GM18873 (cell line): ENCODE results near the gene MCTP2.

Experiments
- ATAC-seq: cut with Tn5 transposase; IDR thresholded peaks from one replicate; pipeline ENCODE4 v1.9.1; 2021; ENCODE audit warnings: mild to moderate bottlenecking, moderate library complexity, moderate number of reproducible peaks; ENCODE audit not compliant: unreplicated experiment, low FRiP score

The MCTP2 gene

DNA sequence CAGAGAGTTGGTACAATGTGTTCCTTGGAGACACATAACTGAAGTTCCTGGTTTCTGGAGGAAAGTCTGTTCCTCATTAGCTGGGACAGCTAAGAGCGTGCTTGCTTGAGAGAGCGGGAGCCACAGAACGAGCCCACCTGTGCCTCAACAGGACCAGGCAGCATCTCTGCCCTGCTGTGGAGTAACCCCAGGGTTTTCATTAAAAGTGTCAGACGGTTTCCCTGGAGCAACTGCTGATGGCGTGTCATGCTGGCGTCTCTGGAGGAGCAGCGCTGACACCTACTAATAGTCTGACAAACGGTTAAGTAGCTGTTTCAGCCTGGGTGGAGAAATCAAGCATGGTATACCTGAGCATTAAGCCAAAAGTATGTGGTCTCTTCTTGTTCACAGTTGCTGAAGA is 150.0 kb downstream of the MCTP2 start:
- ATAC-seq, result no peak

DNA sequence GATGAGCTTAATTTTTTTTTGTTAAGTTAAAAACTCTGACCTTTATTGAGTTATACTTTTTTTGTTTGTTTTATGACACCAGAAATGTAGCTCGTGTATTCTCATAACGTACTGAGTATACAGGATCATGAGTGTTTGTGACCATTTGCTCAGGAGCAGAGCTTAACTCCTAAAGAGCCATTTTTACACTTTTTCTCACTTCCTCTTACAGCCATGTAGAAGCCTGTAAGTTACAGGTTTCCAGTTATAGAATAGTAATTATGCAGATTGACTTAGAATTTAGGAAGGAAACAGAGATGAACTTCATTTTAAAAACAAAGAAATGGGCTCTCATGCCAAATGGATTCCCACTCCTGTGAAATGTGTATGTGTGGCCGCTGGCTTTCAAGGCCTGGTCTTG is 151.7 kb downstream of the MCTP2 start:
- no peak for ATAC-seq

DNA sequence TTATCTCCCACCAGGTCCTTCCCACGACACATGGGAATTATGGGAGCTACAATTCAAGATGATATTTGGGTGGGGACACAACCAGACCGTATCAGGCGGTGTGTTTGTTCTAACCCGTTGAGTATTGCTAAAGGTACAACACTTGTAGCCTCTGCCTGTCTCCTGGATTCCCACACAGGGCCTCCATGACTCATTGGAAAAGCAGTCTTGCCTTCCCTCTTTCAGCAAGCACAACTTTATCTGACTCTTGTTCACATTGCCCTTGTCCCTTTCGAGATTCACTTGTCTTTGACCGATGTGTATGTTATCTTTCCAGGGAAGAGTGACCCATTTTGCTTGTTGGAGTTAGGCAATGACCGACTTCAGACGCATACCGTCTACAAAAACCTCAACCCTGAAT is 152.3 kb downstream of the MCTP2 start:
- ATAC-seq, result no peak

DNA sequence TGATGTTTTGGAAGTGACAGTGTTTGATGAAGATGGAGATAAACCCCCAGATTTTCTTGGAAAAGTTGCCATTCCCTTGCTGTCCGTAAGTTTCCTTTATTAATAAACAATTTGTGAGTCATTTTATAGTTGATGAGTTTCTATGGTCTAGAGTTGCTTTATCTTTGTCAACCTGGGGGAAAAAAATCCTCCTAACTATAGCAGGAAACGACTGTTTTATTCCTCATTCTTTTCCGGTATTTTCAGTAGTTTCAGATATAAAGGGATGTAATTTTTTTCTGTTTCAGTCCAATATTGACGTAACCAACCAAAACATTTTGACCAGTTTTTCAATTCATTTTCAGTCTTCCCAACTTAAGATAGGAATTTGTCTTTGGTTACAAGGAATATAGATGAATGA is 154.1 kb downstream of the MCTP2 start:
- ATAC-seq, result no peak

DNA sequence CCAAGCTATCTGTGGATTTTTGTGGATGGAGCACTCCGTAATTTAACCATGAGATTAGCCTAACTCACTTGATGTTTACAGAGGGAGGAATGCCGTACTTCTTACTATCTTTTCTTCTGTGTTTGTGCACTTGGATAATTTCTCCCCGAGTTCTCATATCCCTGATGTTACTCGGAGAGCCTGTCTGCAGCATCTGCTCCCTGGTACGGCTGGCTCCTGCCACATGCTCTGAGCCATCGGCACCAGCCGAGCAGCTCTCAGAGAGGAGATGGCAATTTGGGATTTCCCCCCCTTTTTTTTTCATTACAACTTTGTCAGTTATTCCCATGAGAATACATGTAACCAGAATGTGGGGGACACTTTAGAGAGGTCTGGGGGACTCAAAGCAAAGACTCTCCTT is 155.0 kb downstream of the MCTP2 start:
- no peak for ATAC-seq

DNA sequence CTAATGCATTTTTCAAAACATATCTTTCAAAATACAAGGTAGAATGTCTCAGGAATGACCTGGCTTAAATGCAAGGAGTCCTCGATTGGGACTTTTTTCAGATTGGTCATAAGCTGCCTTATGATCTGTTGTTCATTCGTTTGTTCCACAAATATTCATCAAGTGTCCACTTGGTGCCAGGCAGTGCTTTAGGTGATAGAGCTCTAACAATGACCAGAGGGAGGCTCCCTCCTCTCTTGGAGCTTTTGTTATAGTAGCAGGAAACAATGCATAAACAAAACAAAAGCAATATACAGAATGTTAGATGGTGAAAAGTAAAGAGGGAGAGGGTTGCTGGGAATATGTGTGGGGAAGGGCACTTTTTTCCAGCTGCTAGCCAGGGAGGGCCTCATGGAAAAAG is 156.1 kb downstream of the MCTP2 start:
- ATAC-seq, result no peak

DNA sequence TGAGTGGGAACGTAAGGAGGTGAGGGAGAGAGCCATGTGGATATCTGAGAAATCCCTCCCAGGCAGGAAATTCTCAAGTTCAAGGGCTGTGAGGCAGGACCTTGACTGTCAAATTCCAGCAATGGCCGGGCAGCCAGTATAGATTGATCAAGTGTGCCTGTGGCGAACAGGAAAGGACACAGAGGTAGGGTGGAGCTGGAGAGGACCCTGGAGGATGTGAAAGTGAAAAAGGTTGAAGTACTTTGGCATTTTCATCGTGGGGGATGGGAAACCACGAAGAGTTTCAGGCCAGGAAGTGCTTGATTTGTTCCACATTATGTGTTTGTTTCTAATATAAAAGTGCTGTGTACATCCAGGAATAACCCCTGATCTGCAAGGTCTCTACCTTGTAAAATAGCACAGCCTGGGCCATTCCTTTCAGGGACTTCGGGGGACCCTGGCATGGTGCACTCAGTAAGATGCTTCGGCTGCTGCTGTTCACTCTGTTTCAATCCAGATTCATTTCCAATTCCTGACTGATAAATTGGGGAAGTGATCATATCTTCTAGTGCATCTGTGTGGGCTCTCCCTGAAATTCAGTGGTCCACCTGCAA is 156.6 kb downstream of the MCTP2 start:
- peak; percentile 49 for ATAC-seq

DNA sequence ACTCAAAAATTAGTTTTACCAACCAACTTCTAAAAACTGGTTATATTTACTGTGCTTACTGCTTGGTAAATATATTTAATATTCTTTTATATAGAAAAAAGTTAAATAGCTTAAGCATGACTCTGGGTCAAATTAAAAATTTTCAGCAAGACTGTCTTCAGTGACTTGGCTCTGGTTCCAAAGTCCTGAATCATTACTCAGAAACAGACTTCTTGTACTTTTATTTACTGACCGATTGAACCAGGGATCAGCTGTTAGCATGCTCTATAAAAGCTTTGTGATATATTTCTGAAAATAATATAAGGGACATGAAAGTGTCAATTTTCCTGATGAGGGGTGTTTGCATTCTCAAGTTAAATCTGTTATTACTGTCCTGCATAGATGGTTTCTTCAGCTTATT is 164.3 kb downstream of the MCTP2 start:
- no peak for ATAC-seq

DNA sequence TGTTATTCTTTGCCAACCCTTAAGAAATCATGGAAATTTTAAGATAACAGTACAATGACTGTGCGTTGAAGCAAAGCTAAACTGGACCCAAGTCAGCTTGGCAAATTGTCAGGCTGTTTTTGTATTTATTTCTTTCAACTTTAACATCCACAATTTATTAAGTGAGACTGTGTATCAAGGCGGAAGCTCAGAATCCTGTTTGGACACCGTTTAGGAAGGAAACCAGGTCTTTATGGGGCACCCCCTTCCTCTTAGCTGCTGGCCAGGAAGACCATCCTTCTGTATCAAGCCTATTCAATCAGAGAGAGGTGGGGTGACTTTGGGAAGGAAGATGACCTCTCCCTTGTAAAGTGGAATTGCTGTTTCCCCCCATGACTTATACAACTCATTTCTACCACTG is 166.0 kb downstream of the MCTP2 start:
- ATAC-seq, result no peak

DNA sequence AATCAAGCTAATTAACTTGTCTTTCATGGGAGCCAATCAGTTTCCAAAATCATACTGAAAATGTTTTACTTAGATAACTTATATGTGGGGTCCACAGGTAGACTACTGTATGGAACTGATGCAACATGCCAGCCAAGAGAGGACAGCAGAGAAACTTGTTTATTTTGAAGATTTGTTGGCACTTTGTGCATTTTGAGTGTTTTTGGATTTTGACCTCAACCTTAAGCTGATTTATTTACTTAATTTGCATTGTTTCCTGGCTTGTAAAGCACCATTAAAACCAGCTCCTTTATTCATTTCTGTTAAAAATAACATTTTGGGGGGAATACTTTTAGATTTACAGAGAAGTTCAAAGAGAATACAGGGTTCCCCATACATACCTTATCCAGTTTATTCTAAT is 166.6 kb downstream of the MCTP2 start:
- no peak for ATAC-seq

DNA sequence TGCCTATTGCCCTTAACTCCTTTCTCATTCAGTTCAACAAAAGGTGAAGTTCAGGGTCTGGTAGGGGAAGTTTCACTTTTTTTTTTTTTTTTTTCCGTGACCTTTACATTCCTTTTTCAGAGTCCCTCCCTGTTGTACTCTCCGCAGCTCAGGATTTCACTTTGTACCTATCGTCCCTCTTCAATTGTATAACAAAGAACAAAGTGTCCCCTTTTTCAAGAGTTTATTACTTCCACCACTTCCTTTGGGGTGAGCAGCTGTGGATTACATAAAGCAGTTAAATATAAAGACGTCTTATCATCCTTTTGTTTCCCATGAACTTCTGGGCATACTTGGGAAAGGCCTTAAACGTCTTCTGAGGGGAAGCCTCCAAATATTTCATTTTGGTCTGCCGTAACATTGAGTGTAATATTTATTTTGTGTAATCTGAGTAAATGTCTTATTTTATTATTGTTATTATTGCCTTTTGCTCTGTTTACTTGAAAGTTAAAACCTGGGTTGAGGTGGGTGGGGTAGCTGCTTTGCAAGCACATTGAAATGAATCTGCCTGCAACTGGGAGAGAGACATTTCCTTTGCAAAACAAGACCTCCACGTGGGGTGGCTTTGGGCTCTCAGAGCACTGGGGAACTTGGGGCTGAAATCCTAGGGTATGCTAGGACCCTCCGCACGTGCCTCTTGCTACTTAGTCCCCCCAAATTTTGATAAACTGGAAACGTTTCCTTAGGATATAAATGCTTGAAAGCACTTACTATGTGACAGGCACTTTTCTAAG is 169.4 kb downstream of the MCTP2 start:
- no peak for ATAC-seq

DNA sequence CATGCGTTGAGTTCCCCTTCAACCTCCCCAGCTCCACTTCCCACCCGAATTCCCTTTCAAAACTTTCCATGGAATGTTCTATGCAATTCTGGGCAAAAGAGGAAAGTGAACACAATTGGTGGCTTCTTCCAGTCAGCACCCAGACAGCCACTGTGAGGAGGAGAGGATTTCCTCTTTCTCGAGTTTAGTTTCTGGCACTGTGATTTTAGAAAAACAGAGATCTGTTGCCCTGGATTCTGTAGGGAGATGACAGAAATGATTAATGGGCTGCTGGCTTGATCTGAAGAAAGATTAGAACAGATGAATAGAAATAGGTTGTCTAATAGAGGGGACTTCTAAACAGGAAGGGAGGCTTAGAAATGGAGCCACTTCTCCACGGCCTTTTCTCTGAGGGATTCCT is 172.0 kb downstream of the MCTP2 start:
- ATAC-seq, result no peak

DNA sequence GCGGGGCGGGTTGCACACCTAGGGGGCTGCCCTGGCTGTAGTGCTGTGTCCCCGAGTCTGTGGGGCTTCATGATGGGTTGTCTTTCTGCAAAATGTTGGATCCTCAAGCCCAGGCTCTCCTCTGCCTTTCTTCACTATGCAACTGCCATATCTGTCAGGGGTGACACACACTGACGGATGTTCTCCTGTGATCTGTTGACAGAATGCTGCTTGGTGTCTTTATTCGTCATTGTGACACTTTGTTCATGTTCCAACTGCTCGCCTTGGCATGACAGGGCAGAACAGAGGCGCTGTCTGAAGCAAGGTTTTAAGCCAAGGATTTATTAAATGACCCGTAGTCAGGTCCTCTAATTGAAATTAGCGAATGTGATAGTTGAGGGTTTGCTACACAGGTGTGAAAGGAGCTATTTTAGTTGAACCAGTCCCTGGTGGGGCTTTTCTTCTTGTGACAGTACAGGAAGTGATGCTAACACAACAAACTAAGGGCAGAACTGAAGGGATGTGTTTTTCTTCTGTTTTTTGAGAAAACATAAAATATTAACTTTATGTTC is 173.4 kb downstream of the MCTP2 start:
- ATAC-seq, result no peak

DNA sequence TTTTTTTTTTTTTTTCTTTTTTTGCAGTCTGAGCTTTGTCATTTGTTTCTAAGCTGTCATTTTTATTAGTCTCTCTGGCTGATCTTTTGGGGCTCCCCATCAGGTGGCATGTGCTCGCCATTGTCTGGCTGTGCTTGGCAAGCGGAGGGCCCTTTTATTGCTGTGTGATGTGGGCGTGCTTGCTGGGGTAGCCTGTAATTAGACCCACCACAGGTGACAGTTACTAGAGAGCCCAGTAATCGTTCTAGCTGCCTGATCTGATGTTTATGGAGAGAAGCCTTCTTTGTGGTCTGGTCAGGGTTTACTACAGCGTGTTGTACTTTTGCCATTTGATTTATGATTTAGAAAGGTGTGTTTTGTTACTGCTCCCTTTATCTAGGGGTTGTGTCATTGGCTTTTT is 179.9 kb downstream of the MCTP2 start:
- no peak for ATAC-seq

DNA sequence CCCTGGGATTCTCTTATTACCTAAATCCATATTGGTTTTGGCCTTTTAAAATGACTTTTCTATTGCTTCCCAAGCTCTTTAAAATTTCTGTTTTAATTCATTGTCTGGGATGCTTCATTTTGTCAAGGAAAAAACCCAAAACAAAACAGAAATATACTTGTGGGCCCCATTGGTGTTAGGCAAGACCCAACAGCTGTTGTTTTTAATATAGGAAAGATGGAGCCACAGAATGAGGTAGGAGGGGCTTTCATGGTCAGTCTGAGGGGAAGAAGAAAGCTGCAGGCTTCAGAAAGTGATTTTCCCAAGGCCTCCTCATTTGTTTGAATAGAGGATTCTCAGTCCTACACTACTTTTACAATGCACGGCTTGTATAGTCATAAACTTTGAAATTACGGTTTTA is 180.5 kb downstream of the MCTP2 start:
- no peak for ATAC-seq

DNA sequence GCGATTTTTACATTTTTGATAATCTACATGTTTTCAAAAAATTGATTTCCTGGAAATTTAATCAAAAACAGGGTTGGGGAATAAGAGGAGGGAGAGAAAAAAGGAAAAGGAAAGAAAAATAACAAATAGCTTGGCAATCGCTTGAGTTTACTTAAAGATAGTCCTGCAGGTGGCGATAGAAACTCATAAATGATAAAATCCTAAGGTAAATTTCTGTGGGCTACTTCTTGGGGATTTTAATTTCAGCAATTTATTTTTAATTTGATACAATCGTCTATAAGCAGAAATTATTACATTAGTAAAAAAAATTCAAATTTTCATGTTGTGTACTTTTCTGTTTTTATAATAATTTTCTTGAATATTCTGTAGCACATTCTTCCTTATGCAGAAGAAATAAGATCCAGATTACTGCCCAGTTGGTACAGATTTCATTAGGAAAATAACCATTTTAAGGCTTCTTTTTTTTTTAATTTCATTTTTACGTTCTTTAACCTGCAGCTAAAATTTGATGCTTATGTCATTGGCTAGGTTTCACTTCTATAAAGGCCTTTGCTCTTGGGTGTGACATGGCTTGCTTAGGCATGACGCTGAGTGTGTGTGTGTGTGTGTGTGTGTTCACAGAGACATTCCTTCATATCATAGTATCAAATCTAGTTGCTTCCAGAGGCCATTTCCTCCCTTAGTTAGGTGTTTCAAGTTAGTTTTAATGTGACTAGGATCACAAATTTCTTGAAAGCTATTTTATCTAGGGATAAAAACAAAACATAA is 181.8 kb downstream of the MCTP2 start:
- ATAC-seq, result no peak

DNA sequence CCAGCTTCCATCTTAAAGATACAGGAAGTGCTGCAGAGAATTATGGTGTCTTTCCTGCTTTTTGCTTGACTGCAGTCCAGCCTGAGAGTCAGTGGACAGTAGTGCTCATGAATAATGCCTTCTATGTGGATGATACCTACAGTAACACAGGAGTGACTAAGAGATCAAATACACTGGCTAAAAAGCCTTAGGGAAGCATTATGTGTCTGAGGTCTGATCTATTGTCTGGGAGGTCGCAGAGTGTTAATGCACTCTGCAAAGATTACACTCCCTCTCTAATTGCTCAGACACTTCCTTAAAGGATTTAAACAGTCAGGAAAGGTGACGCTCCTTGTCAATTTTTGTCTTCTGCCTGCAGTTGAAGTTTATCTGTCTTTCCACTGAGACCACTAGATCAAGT is 183.6 kb downstream of the MCTP2 start:
- ATAC-seq, result no peak

DNA sequence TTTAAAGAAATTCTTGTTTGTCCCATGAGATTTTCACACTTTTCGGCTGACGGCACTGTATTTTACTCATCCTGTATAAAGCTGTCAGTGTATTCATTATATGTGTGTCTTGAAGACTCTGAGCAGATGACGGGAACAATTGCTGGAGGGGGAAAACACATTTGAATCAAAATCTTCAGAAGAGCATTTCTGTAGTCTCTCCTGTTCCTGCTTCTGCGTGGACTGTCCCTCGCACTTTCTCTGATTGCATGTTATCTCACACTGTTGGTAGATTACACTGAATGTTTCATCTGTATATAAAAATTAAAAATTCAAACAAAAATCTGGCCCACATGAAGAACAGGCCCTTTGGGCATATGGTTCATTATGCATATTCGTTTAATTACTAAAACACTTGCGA is 184.9 kb downstream of the MCTP2 start:
- no peak for ATAC-seq

DNA sequence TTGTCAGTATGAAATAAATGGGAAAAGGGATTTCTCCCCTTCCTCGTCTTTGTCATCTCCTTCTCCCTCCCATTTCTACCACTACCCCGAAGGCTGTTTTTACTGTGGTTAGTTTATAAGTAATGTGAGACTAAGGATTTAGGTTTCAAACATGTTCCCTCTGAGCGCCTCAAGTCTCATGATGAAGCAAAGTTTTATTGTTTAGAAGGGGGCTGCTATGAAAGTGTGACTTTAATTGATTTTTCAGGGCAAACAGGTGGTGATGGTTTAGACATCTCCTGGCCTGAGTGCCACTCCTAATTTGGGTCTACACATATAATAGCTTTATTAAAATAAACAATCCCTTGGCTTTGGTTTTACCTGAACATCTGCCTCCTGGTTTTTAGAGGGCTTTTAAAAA is 185.5 kb downstream of the MCTP2 start:
- no peak for ATAC-seq

DNA sequence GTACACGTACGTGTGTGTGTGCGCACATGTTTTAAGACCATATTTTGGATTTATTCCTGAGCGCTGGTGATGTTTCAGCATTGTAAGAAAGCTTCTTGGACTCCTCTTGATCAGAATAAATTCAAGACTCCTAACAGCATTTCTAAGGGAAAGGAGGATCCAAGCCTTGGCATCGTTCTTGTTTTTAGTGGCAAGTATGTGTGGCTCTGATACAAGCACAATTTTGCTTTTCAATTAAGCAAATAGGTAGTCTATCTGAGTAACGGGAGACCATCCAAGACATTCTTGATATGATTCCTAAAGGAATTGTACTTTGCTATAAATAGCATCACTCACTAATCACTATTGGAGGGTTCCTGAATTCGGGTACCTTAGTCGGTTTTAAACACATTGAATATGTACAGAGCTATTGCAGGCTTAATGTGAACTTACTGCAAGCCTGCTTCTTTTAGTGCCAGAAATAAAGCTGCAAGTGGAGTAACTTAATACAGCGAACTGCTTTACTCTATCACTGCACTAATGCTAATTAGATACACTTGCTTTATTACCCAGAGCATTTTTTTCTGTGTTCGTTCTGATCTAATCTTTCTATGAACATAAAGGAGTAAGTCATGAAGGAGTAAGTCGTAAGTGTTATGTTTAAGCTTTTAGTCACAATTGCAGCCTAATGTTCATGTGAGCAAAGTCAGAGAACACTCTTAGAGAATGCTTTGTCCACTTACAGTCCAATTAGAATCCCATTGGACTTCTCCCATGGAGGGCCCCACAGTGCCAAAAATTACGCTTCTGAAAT is 186.3 kb downstream of the MCTP2 start:
- ATAC-seq, result no peak

DNA sequence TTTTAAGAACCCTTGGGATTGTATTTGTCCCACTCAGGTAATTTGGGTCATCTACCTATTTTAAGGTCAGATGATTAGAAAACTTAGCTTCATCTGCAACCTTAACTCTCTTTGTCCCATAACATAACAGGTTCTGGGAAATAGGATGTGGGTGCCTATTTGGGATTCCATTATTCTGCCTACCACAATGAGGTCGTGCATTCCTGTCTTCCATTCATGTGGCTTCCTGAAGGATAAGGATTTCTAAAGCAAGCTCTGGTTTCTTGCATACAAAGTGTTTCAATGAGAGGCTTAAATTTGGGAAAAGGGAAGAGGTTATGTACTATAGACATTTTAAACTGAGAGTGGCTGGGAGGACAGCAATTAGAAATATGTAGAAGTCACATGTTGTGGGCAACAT is 190.3 kb downstream of the MCTP2 start:
- ATAC-seq, result no peak
